ENCODE measurements around the gene PRKG2.

The PRKG2 gene

DNA sequence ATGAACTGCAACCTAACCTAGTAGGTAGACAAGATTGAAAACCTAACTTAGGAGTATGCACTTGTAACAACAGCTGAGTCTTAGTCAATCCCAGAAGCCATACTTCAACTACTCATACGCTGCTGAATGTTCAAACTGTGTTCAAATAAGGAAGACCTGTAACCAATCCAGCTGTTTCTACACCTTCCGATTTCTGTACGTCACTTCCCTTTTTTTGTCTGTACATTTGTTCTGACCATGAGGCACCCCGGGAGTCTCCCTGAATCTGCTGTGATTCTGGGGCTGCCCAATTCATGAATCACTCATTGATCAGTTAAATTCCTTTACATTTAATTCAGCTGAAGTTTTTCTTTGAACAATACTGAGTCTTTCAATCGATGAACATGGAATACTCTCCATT is 95.0 kb downstream of the PRKG2 start:
- Histone ChIP-seq H3K27me3 (ENCODE audit: control insufficient read depth, insufficient read depth, low read length) (no peaks in the 10 kb centered on the region), H3K9me3 (ENCODE audit: control insufficient read depth, insufficient read depth, low read length) (no peaks in the 10 kb centered on the region), H3K9ac (ENCODE audit: low read depth, low read length) (no peak overlapping the region)

GRCh38 chr4:81118086-81118485 is 96.9 kb downstream of the PRKG2 start:
- no peak overlapping the region for H3K4me3 ChIP-seq (ENCODE audit: low read depth, low read length)
- H3K27me3 ChIP-seq (ENCODE audit: control insufficient read depth, insufficient read depth, low read length) = no peaks in the 10 kb centered on the region
- H3K9me3 ChIP-seq (ENCODE audit: control insufficient read depth, insufficient read depth, low read length) = no peaks in the 10 kb centered on the region
- H3K4me1 ChIP-seq (ENCODE audit: control insufficient read depth, insufficient read depth, low read length) = no peaks in the 10 kb centered on the region
- no peaks in the 10 kb centered on the region for H3K36me3 ChIP-seq (ENCODE audit: control insufficient read depth, insufficient read depth, low read length)
- H3K9ac ChIP-seq (ENCODE audit: low read depth, low read length) = no peak overlapping the region

More for the DNA sequence above, 95.0 kb downstream of the PRKG2 start:
- Histone ChIP-seq H3K36me3 (ENCODE audit: control insufficient read depth, insufficient read depth, low read length) (no peaks in the 10 kb centered on the region), H3K4me1 (ENCODE audit: control insufficient read depth, insufficient read depth, low read length) (no peaks in the 10 kb centered on the region), H3K4me3 (ENCODE audit: low read depth, low read length) (no peak overlapping the region)

GRCh38 chr4:81116566-81116965 is 98.5 kb downstream of the PRKG2 start:
- Histone ChIP-seq H3K27me3 (ENCODE audit: control insufficient read depth, insufficient read depth, low read length) (no peaks in the 10 kb centered on the region), H3K36me3 (ENCODE audit: control insufficient read depth, insufficient read depth, low read length) (no peaks in the 10 kb centered on the region), H3K4me3 (ENCODE audit: low read depth, low read length) (no peak overlapping the region), H3K4me1 (ENCODE audit: control insufficient read depth, insufficient read depth, low read length) (no peaks in the 10 kb centered on the region), H3K9me3 (ENCODE audit: control insufficient read depth, insufficient read depth, low read length) (no peaks in the 10 kb centered on the region), H3K9ac (ENCODE audit: low read depth, low read length) (no peak overlapping the region)

GRCh38 chr4:81113024-81113423 is 102.0 kb downstream of the PRKG2 start:
- Histone ChIP-seq H3K9ac (ENCODE audit: low read depth, low read length) (no peak overlapping the region), H3K9me3 (ENCODE audit: control insufficient read depth, insufficient read depth, low read length) (no peaks in the 10 kb centered on the region), H3K27me3 (ENCODE audit: control insufficient read depth, insufficient read depth, low read length) (no peaks in the 10 kb centered on the region), H3K36me3 (ENCODE audit: control insufficient read depth, insufficient read depth, low read length) (no peaks in the 10 kb centered on the region), H3K4me1 (ENCODE audit: control insufficient read depth, insufficient read depth, low read length) (no peaks in the 10 kb centered on the region), H3K4me3 (ENCODE audit: low read depth, low read length) (no peak overlapping the region)

- Histone ChIP-seq H3K9ac (ENCODE audit: low read depth, low read length) (no peak overlapping the region), H3K9me3 (ENCODE audit: control insufficient read depth, insufficient read depth, low read length) (no peaks in the 10 kb centered on the region), H3K27me3 (ENCODE audit: control insufficient read depth, insufficient read depth, low read length) (no peaks in the 10 kb centered on the region), H3K4me3 (ENCODE audit: low read depth, low read length) (no peak overlapping the region), H3K36me3 (ENCODE audit: control insufficient read depth, insufficient read depth, low read length) (no peaks in the 10 kb centered on the region), H3K4me1 (ENCODE audit: control insufficient read depth, insufficient read depth, low read length) (no peaks in the 10 kb centered on the region)
These were observed 105.7 kb downstream of the PRKG2 start for GRCh38 chr4:81109356-81109755.

- no peaks in the 10 kb centered on the region for H3K4me1 ChIP-seq (ENCODE audit: control insufficient read depth, insufficient read depth, low read length)
- H3K27me3 ChIP-seq (ENCODE audit: control insufficient read depth, insufficient read depth, low read length) = no peaks in the 10 kb centered on the region
- no peak overlapping the region for H3K4me3 ChIP-seq (ENCODE audit: low read depth, low read length)
- H3K9ac ChIP-seq (ENCODE audit: low read depth, low read length) = no peak overlapping the region
- H3K9me3 ChIP-seq (ENCODE audit: control insufficient read depth, insufficient read depth, low read length) = no peaks in the 10 kb centered on the region
- no peaks in the 10 kb centered on the region for H3K36me3 ChIP-seq (ENCODE audit: control insufficient read depth, insufficient read depth, low read length)
These were observed 108.9 kb downstream of the PRKG2 start for GRCh38 chr4:81106150-81106549.

DNA sequence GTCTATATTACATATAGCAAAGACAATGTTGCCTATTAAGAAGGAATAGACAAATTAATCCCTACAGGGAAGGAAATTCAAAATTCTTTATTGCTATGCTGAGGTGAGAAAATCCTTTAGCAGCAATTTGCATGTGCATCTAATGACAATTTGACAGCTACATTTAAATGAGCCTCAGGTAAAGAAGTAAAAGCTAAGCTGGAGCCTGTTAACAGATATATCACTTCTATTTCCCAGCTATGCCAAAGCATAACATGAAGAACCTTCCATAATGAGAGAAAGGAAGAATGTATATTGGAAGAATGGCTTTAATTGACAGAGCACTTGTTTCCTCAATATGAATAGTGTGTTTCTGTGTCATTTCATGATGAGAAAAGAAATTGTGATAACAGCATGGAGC is 112.9 kb downstream of the PRKG2 start:
- no peaks in the 10 kb centered on the region for H3K9me3 ChIP-seq (ENCODE audit: control insufficient read depth, insufficient read depth, low read length)
- H3K4me3 ChIP-seq (ENCODE audit: low read depth, low read length) = no peak overlapping the region
- no peaks in the 10 kb centered on the region for H3K27me3 ChIP-seq (ENCODE audit: control insufficient read depth, insufficient read depth, low read length)
- H3K36me3 ChIP-seq (ENCODE audit: control insufficient read depth, insufficient read depth, low read length) = no peaks in the 10 kb centered on the region
- no peak overlapping the region for H3K9ac ChIP-seq (ENCODE audit: low read depth, low read length)
- no peaks in the 10 kb centered on the region for H3K4me1 ChIP-seq (ENCODE audit: control insufficient read depth, insufficient read depth, low read length)

GRCh38 chr4:81096566-81096965 is 118.5 kb downstream of the PRKG2 start:
- Histone ChIP-seq H3K9ac (ENCODE audit: low read depth, low read length) (no peak overlapping the region), H3K36me3 (ENCODE audit: control insufficient read depth, insufficient read depth, low read length) (no peaks in the 10 kb centered on the region), H3K4me1 (ENCODE audit: control insufficient read depth, insufficient read depth, low read length) (no peaks in the 10 kb centered on the region), H3K9me3 (ENCODE audit: control insufficient read depth, insufficient read depth, low read length) (no peaks in the 10 kb centered on the region), H3K4me3 (ENCODE audit: low read depth, low read length) (no peak overlapping the region), H3K27me3 (ENCODE audit: control insufficient read depth, insufficient read depth, low read length) (no peaks in the 10 kb centered on the region)

GRCh38 chr4:81095389-81095788 is 119.6 kb downstream of the PRKG2 start:
- no peak overlapping the region for H3K4me3 ChIP-seq (ENCODE audit: low read depth, low read length)

DNA sequence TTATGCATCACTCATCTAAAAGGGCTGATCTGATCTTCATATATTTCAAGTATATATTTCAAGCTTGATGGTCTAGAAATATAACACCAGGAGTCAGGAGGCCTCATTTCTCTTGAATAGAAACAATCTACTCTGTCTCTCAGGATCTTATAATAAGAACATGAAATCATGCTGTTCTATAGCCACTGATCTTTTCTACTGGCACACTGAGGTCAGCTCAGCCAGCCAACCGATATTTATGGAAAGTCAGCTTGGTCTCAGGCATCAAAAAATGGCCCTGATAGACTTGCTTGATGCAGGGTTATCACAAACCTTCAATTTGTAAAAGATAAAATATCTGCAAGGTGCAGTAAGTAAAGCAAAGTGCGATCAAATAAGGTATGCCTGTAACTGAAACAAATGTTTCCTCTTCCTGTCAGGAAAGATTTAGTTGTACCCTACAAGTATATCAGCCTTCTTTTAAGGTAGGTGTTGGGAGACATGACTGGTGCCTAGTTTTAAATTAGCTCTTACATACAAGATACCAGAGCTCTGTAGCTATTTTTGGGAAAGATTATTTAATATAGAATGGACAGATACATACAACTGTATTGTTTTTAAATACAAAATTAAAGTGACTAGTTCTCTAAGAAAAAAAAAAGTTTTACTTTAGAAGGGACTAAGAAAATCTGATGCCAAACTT is 121.2 kb downstream of the PRKG2 start:
- Histone ChIP-seq H3K4me3 (ENCODE audit: low read depth, low read length) (no peak overlapping the region), H3K4me1 (ENCODE audit: control insufficient read depth, insufficient read depth, low read length) (no peaks in the 10 kb centered on the region), H3K36me3 (ENCODE audit: control insufficient read depth, insufficient read depth, low read length) (no peaks in the 10 kb centered on the region), H3K27me3 (ENCODE audit: control insufficient read depth, insufficient read depth, low read length) (no peaks in the 10 kb centered on the region), H3K9me3 (ENCODE audit: control insufficient read depth, insufficient read depth, low read length) (no peaks in the 10 kb centered on the region), H3K9ac (ENCODE audit: low read depth, low read length) (no peak overlapping the region)

More at GRCh38 chr4:81095389-81095788, 119.6 kb downstream of the PRKG2 start:
- H3K4me1 ChIP-seq (ENCODE audit: control insufficient read depth, insufficient read depth, low read length) = no peaks in the 10 kb centered on the region
- H3K36me3 ChIP-seq (ENCODE audit: control insufficient read depth, insufficient read depth, low read length) = no peaks in the 10 kb centered on the region
- H3K27me3 ChIP-seq (ENCODE audit: control insufficient read depth, insufficient read depth, low read length) = no peaks in the 10 kb centered on the region
- no peaks in the 10 kb centered on the region for H3K9me3 ChIP-seq (ENCODE audit: control insufficient read depth, insufficient read depth, low read length)
- H3K9ac ChIP-seq (ENCODE audit: low read depth, low read length) = no peak overlapping the region

GRCh38 chr4:81085979-81086378 is 129.0 kb downstream of the PRKG2 start:
- Histone ChIP-seq H3K36me3 (ENCODE audit: control insufficient read depth, insufficient read depth, low read length) (no peaks in the 10 kb centered on the region), H3K27me3 (ENCODE audit: control insufficient read depth, insufficient read depth, low read length) (no peaks in the 10 kb centered on the region), H3K9me3 (ENCODE audit: control insufficient read depth, insufficient read depth, low read length) (no peaks in the 10 kb centered on the region), H3K4me1 (ENCODE audit: control insufficient read depth, insufficient read depth, low read length) (no peaks in the 10 kb centered on the region), H3K4me3 (ENCODE audit: low read depth, low read length) (no peak overlapping the region), H3K9ac (ENCODE audit: low read depth, low read length) (no peak overlapping the region)

GRCh38 chr4:81085291-81085690 is 129.7 kb downstream of the PRKG2 start:
- H3K4me3 ChIP-seq (ENCODE audit: low read depth, low read length) = no peak overlapping the region
- H3K9me3 ChIP-seq (ENCODE audit: control insufficient read depth, insufficient read depth, low read length) = no peaks in the 10 kb centered on the region
- no peaks in the 10 kb centered on the region for H3K36me3 ChIP-seq (ENCODE audit: control insufficient read depth, insufficient read depth, low read length)
- no peaks in the 10 kb centered on the region for H3K27me3 ChIP-seq (ENCODE audit: control insufficient read depth, insufficient read depth, low read length)
- H3K9ac ChIP-seq (ENCODE audit: low read depth, low read length) = no peak overlapping the region
- no peaks in the 10 kb centered on the region for H3K4me1 ChIP-seq (ENCODE audit: control insufficient read depth, insufficient read depth, low read length)
